ENCODE data around the gene KCNA10.

DNA sequence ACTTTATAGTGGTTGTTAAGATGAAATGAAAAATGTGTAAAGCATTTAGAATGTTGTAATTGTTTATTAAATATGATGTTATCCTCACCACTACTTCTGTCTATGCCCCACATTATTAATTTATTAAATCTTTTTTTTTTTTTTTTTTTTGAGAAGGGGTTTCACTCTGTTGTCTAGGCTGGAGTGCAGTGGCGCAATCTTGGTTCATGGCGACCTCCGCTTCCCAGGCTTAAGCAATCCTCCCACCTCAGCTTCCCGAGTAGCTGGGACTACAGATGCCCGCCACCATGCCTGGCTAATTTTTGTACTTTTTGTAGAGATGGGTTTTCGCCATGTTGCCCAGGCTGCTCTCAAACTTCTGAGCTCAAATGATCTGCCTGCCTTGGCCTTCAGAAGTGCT lies 7.5 kb downstream of the KCNA10 start:
- TF ChIP-seq RBAK (CRISPR knock-in tag; IDR thresholded peaks at IDR 0.05) (no peak), MTA3 (CRISPR knock-in tag; IDR thresholded peaks at IDR 0.05) (no peak), ELF1 (CRISPR knock-in tag; IDR thresholded peaks at IDR 0.05) (no peak), SP1 (IDR thresholded peaks at IDR 0.05) (no peak), SP1 (CRISPR knock-in tag; IDR thresholded peaks at IDR 0.05) (no peak), ZNF274 (CRISPR knock-in tag; IDR thresholded peaks at IDR 0.05) (no peak), CEBPB (IDR thresholded peaks at IDR 0.05; ENCODE audit: borderline replicate concordance, low read depth, low read length) (no peak), HNRNPL (IDR thresholded peaks at IDR 0.05; ENCODE audit: low read depth, low read length) (no peak), EED (CRISPR knock-in tag; IDR thresholded peaks at IDR 0.05) (no peak)
- TF ChIP-seq, protein P1, sequence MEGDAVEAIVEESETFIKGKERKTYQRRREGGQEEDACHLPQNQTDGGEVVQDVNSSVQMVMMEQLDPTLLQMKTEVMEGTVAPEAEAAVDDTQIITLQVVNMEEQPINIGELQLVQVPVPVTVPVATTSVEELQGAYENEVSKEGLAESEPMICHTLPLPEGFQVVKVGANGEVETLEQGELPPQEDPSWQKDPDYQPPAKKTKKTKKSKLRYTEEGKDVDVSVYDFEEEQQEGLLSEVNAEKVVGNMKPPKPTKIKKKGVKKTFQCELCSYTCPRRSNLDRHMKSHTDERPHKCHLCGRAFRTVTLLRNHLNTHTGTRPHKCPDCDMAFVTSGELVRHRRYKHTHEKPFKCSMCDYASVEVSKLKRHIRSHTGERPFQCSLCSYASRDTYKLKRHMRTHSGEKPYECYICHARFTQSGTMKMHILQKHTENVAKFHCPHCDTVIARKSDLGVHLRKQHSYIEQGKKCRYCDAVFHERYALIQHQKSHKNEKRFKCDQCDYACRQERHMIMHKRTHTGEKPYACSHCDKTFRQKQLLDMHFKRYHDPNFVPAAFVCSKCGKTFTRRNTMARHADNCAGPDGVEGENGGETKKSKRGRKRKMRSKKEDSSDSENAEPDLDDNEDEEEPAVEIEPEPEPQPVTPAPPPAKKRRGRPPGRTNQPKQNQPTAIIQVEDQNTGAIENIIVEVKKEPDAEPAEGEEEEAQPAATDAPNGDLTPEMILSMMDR (CRISPR knock-in tag; IDR thresholded peaks at IDR 0.05), result no peak
- TF ChIP-seq, protein P2, sequence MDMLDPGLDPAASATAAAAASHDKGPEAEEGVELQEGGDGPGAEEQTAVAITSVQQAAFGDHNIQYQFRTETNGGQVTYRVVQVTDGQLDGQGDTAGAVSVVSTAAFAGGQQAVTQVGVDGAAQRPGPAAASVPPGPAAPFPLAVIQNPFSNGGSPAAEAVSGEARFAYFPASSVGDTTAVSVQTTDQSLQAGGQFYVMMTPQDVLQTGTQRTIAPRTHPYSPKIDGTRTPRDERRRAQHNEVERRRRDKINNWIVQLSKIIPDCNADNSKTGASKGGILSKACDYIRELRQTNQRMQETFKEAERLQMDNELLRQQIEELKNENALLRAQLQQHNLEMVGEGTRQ (IDR thresholded peaks at IDR 0.05; ENCODE audit: low read depth, low read length), result no peak
- TF ChIP-seq, protein P2 (CRISPR knock-in tag; IDR thresholded peaks at IDR 0.05; ENCODE audit: borderline replicate concordance), result no peak

Measured in HepG2 (cell line).